Hepatic stellate cell (primary cell): ENCODE data around the gene CDH13.

Experiments
- DNase-seq: peaks from one replicate; pipeline ENCODE4 v3.0.0; 2011; ENCODE audit warnings: low spot score

Gene CDH13

GRCh38 chr16:83768986-83769385, 1142.2 kb downstream of the CDH13 start:
- DNase-seq: no peak

- no peak for DNase-seq
Observed at GRCh38 chr16:83769397-83770008, 1142.7 kb downstream of the CDH13 start.

- DNase-seq: no peak
Observed at GRCh38 chr16:83771306-83771942, 1144.7 kb downstream of the CDH13 start.

GRCh38 chr16:83772806-83773205, 1146.0 kb downstream of the CDH13 start:
- DNase-seq: no peak

- DNase-seq: no peak
Observed at GRCh38 chr16:83774066-83774465, 1147.3 kb downstream of the CDH13 start.

- DNase-seq: no peak
Observed at GRCh38 chr16:83776944-83777343, 1150.2 kb downstream of the CDH13 start.

- DNase-seq: peak; percentile 33
Observed at GRCh38 chr16:83779886-83780285, 1153.1 kb downstream of the CDH13 start.

GRCh38 chr16:83785455-83785854, 1158.7 kb downstream of the CDH13 start:
- no peak for DNase-seq

- DNase-seq: no peak
Observed at GRCh38 chr16:83789642-83790401, 1163.1 kb downstream of the CDH13 start.

- DNase-seq: no peak
Observed at GRCh38 chr16:83791916-83792315, 1165.1 kb downstream of the CDH13 start.

GRCh38 chr16:83792391-83792790, 1165.6 kb downstream of the CDH13 start:
- DNase-seq: no peak

GRCh38 chr16:83793179-83793578, 1166.4 kb downstream of the CDH13 start:
- DNase-seq: no peak

- no peak for DNase-seq
Observed at GRCh38 chr16:83794860-83795554, 1168.2 kb downstream of the CDH13 start.

GRCh38 chr16:83797013-83797412, 1170.2 kb downstream of the CDH13 start:
- DNase-seq: no peak

- DNase-seq: no peak
Observed at GRCh38 chr16:83799336-83799735, 1172.6 kb downstream of the CDH13 start.

GRCh38 chr16:83802135-83802534, 1175.4 kb downstream of the CDH13 start:
- DNase-seq: peak; percentile 89

- no peak for DNase-seq
Observed at GRCh38 chr16:83802554-83803205, 1175.9 kb downstream of the CDH13 start.

- no peak for DNase-seq
Observed at GRCh38 chr16:83803811-83804210, 1177.0 kb downstream of the CDH13 start.

- DNase-seq: no peak
Observed at GRCh38 chr16:83804366-83804765, 1177.6 kb downstream of the CDH13 start.

GRCh38 chr16:83806036-83806435, 1179.3 kb downstream of the CDH13 start:
- DNase-seq: no peak

- DNase-seq: no peak
Observed at GRCh38 chr16:83806731-83807130, 1180.0 kb downstream of the CDH13 start.

- DNase-seq: no peak
Observed at GRCh38 chr16:83807327-83807709, 1180.5 kb downstream of the CDH13 start.
